ENCODE results near the gene AGAP3. TPM values are rescaled to one million over a fixed set of nuclear protein-coding genes. Genes with fewer than 3 reads are reported as not detected.

The AGAP3 gene
- total RNA-seq, 3 donors from 2014 or later (not counting 1 experiment from before 2014, with no cell fraction given): 27.7 to 46.9 (median 42.8) TPM

DNA sequence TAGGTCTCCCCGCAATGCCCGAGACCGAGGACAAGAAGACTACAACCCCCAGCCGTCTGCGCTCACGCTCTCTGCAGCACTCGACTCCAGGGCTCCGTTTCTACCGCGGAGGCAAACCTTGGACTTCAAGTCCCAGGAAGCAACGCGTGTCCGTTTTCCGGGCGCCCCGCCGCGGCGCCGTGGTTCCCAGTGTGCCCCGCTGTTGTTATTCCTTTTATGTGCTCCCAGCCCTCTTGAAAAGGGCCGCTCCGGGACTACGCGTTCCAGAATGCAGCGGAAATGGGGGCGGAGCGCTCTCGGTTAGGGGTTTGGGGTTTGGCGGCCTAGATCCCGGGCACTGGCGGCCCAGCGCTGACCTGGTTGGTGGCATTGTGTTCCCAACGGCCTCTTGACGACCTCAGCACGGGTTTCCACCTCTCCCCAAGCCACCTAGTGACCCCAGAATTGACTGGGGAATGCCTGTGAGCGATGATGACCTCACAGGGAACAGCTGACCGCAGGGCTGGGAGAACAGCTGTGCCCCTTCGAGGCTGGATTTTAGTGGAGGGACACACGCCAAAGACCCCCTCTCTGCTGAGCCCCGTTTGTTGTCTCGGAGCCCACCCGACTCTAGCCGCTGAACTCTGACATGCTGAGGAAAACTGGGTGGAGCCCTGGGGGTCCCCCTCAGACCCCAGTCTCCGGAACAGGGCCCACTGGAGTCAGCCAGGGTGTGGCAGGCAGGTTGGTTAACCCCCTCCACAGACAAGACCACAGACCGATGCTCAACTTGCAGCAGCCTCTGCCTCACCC lies 28.1 kb upstream of the AGAP3 start:
- Mint-ChIP-seq H3K4me1 (peaks cover 16 to 45% of the 10 kb centered on the region in 2 donors), H3K27ac (peak overlapping the region; percentile 91 to 93), H3K4me3 (peak overlapping the region; percentile 96), H3K27me3 (ENCODE audit: low read depth in 2 of 2) (no peaks in the 10 kb centered on the region), H3K36me3 (no peaks in the 10 kb centered on the region), H3K9me3 (no peaks in the 10 kb centered on the region)
- Histone ChIP-seq H3K4me3 (ENCODE audit: low read length) (peak overlapping the region; percentile 68), H3K4me1 (ENCODE audit: control insufficient read depth, insufficient read depth, low read length) (peaks cover 37% of the 10 kb centered on the region), H3K36me3 (ENCODE audit: control insufficient read depth, insufficient read depth, low read length) (no peaks in the 10 kb centered on the region), H3K27me3 (ENCODE audit: control insufficient read depth, insufficient read depth, low read length) (no peaks in the 10 kb centered on the region), H3K9me3 (ENCODE audit: control insufficient read depth, insufficient read depth, low read length) (no peaks in the 10 kb centered on the region), H3K27ac (ENCODE audit: low read length) (peak overlapping the region; percentile 90)
- intact Hi-C loops (cut with micrococcal nuclease): loop anchor here (1.0 to 2.0 kb wide), 6 partner anchors 22 to 175 kb away; partner anchors contain the start of genes ABCB8, ABCF2, CHPF2 and FASTK
- ATAC-seq (peak; percentile 93 to 98 (median 95)), DNase-seq (peak; percentile 91 to 99)
- under 1% methylated on average over 46 of the region's 46 CpGs for WGBS (ENCODE audit: insufficient coverage)
- TF ChIP-seq, protein P1, sequence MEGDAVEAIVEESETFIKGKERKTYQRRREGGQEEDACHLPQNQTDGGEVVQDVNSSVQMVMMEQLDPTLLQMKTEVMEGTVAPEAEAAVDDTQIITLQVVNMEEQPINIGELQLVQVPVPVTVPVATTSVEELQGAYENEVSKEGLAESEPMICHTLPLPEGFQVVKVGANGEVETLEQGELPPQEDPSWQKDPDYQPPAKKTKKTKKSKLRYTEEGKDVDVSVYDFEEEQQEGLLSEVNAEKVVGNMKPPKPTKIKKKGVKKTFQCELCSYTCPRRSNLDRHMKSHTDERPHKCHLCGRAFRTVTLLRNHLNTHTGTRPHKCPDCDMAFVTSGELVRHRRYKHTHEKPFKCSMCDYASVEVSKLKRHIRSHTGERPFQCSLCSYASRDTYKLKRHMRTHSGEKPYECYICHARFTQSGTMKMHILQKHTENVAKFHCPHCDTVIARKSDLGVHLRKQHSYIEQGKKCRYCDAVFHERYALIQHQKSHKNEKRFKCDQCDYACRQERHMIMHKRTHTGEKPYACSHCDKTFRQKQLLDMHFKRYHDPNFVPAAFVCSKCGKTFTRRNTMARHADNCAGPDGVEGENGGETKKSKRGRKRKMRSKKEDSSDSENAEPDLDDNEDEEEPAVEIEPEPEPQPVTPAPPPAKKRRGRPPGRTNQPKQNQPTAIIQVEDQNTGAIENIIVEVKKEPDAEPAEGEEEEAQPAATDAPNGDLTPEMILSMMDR (IDR thresholded peaks at IDR 0.05): no peak

DNA sequence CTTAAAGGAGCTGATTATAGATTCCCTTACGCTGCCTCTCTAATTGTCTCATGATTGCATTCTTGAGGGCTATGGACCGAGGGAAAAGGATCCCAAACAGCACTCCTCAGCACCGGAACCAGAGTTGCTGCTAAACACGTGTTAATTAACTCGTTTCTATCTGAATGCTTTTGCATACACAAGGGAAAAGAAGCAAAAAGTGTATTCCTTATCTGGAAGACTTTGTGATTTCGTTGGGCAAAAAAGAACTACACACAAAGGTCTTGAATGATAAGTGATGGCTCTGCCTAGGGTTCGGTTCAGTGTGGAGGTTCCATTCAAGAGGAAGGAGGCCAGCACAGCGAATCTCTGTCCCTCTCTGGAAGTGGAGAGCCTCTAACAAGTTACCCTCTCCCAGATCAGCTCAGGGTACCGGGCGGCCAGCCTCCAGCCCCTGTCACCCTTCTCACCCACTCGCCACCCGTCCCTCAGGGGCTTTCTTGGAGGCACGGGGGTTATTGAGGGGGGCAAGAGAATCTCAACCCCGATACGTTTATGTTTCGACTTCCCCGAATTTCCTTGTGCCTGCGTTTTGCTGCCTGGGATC lies 27.4 kb upstream of the AGAP3 start:
- DNase-seq: no peak
- ATAC-seq: no peak
- no peaks in the 10 kb centered on the region for H3K9me3 Mint-ChIP-seq
- no peaks in the 10 kb centered on the region for H3K36me3 Mint-ChIP-seq
- H3K4me1 Mint-ChIP-seq: peaks cover 16 to 45% of the 10 kb centered on the region in 2 donors
- H3K27ac ChIP-seq (ENCODE audit: low read length): peak overlapping the region; percentile 90
- peak overlapping the region; percentile 68 for H3K4me3 ChIP-seq (ENCODE audit: low read length)
- no peaks in the 10 kb centered on the region for H3K9me3 ChIP-seq (ENCODE audit: control insufficient read depth, insufficient read depth, low read length)
- TF ChIP-seq, protein P1 (IDR thresholded peaks at IDR 0.05): no peak
- H3K27me3 Mint-ChIP-seq (ENCODE audit: low read depth in 2 of 2): no peaks in the 10 kb centered on the region
- no peaks in the 10 kb centered on the region for H3K27me3 ChIP-seq (ENCODE audit: control insufficient read depth, insufficient read depth, low read length)
- 6% methylated on average over 14 of the region's 18 CpGs for WGBS (ENCODE audit: insufficient coverage)
- H3K36me3 ChIP-seq (ENCODE audit: control insufficient read depth, insufficient read depth, low read length): no peaks in the 10 kb centered on the region
- peaks cover 37% of the 10 kb centered on the region for H3K4me1 ChIP-seq (ENCODE audit: control insufficient read depth, insufficient read depth, low read length)
- peak overlapping the region; percentile 96 for H3K4me3 Mint-ChIP-seq
- intact Hi-C loops (cut with micrococcal nuclease): loop anchor here (1.0 to 2.0 kb wide), 5 partner anchors 21 to 174 kb away; partner anchors contain the start of genes ABCB8, CHPF2 and FASTK
- H3K27ac Mint-ChIP-seq: peak overlapping the region; percentile 91 to 93

DNA sequence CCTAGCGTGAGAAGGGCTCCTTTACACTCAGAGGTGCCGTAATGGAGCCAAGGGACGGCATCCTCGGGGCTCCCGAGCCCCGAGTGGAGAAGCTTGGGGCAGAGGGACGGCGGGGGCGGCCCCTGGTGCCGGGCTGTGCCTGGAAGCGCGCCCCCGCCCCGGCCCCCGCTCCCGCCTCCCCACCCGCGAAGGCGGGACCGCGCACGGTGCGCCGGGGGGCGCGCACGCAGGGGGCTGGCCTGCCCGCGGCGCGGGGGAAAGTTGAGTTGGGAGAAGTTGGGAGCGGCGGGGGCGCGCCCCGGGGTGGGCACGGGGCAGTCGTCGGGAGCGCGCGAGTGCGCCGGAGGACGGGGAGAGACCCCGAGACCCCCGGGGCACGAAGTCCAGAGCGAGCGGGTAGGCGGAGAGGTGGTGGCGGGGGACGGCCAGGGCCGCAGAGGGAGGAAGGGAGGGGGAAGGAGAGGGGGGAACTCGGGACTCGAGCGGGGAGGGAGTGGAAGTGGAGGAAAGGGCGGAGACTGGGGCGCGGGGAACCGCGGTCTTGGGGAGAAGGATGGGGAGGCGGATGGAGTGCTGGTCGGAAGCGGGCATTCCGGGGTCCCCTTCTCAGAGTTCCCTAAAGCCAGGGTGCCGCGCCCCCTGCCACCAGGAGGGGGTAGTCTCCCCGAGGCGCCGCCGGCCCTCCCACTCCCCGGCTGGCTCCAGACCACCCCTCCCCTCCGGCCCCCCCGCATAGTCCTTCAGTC lies 26.7 kb upstream of the AGAP3 start, which contains the start of gene SLC4A2:
TSS of gene SLC4A2 (plus strand) at position 223 of the 746 bp plus-strand sequence. CDS start 2,399 bp downstream, outside the sequence.
- peak; percentile 76 to 85 for DNase-seq
- intact Hi-C loops (cut with micrococcal nuclease): loop anchor here (2.0 kb wide), 1 partner anchor 173 kb away; the partner anchor contains the start of gene CHPF2
- H3K4me3 Mint-ChIP-seq: peak within 1 kb of the TSS; percentile 96
- ATAC-seq: peak; percentile 30 to 62 (median 41)
- peak within 1 kb of the TSS; percentile 91 to 93 for H3K27ac Mint-ChIP-seq
- H3K27me3 Mint-ChIP-seq (ENCODE audit: low read depth in 2 of 2): no peaks in the 10 kb centered on the region
- peaks cover 2% of the 10 kb centered on the region for H3K36me3 ChIP-seq (ENCODE audit: control insufficient read depth, insufficient read depth, low read length)
- under 1% methylated on average over 75 of the region's 75 CpGs for WGBS (ENCODE audit: insufficient coverage)
- H3K4me3 ChIP-seq (ENCODE audit: low read length): peak within 1 kb of the TSS; percentile 68
- H3K27ac ChIP-seq (ENCODE audit: low read length): peak within 1 kb of the TSS; percentile 90
- no peaks in the 10 kb centered on the region for H3K27me3 ChIP-seq (ENCODE audit: control insufficient read depth, insufficient read depth, low read length)
- H3K36me3 Mint-ChIP-seq: no peaks in the 10 kb centered on the region
- peaks cover 37% of the 10 kb centered on the region for H3K4me1 ChIP-seq (ENCODE audit: control insufficient read depth, insufficient read depth, low read length)
- H3K4me1 Mint-ChIP-seq: peaks cover 16 to 45% of the 10 kb centered on the region in 2 donors
- no peaks in the 10 kb centered on the region for H3K9me3 ChIP-seq (ENCODE audit: control insufficient read depth, insufficient read depth, low read length)
- no peaks in the 10 kb centered on the region for H3K9me3 Mint-ChIP-seq
- TF ChIP-seq, protein P1 (IDR thresholded peaks at IDR 0.05): peak; percentile 50
